Fibroblast of skin of scalp (primary cell): Measurements from ENCODE around the gene KRT37.
"Not testable (repeated sequence)": the region's sequence is repeated elsewhere in the genome, so short reads cannot be mapped to it uniquely, and the experiment has no call there.

Experiments
- DNase-seq: peaks from one replicate; pipeline ENCODE4 v3.0.0-alpha.2; 2013

The KRT37 gene

DNA sequence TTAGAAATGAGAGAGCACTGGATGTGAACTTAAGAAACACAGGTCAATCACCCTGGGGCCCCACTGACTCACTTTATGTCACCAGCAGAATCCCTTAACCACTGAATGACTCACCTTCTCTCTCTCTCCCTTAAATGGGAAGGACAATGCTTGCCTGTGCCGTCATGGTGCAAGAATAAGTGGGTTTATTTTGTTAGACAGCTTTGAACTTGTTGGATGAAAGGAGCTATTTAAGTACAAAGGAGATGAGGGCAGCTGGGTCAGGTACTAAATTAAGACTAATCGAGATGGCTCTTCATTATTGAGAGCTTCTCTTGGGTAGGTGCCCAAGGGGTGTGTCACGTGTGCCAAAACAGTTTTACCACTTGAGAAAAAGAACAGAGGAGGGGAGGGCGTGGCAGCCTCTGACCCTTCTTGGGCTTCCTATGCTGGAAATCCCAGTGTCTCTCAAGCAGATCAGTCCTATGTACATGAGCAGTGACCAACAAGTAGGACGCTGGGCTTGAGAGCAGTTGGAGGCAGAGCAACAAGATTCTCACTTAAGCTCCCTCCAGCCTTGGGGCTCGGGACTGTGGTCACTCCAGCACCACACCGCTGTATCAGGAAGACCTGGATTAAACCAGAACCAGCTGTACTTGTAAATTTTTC lies 20.2 kb downstream of the KRT37 start:
- peak; percentile 94 for DNase-seq

DNA sequence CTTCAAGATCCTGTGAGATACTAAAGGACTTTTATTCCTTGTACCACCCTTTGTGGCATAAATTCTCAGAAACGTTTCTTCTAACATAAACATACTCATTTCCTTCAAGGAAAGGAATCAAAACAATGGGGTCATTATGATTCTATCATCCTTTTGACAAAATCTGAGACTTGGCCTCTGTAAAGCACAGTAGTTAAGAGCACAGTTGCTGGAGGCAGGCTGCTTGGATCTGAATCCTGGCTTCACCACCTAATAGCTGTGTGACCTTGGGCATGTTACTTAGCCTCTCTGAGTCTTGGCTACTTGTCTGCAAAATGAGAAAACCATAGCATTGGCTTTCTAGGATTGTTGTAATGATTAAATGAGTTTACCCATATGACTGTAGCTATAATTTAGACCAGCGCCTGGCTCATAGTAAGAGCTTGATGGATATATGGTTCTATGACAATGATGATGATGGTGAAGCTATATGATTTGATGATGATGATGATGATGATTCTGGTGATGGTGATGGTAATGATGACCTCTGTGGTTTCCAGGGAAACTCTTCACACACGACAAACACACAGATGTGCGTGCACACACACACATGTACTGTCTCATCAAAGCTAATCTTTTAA lies 20.9 kb downstream of the KRT37 start:
- DNase-seq, result no peak

DNA sequence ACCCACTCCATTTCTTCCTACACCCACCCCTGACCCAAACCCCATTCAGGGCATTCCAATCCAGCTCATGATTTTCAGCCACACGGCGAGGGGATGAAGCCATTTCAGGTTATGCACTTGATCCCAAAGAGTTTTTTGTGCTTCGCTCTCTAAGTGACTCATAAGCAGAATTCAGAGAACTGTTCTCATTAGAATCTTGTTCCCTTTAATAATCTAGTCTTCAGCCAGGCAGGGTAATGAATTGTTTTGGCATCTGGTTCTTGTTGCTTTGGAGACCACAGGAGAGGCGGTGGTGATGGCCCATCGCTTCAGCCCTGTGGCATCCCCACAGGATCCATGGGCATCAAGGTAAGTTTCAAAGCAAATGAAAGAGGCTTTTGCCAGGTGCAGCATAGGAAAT lies 22.2 kb downstream of the KRT37 start:
- peak; percentile 37 for DNase-seq

GRCh38 chr17:41396996-41397660 lies 27.3 kb downstream of the KRT37 start, which contains the start of gene KRT31:
TSS of gene KRT31 (minus strand) at chr17:41397608. CDS start at chr17:41397539, 69 bp downstream.
- DNase-seq, result no peak

DNA sequence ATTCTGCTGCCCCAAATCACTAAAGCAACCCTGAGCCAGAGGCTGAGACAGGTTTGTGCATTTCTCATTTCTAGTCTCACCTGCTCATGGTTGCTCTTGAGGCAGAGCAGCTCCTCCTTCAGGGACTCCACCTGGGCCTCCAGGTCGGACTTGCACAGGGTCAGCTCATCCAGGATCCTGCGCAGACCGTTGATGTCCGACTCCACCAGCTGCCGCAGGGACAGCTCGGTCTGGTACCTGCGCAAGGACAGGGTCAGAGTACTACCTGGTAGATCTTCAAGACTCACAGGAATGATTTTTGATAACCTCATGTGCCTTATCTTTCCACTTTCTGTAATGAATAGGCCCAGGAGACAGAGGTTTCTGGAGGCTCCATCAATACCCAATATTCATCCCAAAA lies 28.0 kb downstream of the KRT37 start:
- no peak for DNase-seq

DNA sequence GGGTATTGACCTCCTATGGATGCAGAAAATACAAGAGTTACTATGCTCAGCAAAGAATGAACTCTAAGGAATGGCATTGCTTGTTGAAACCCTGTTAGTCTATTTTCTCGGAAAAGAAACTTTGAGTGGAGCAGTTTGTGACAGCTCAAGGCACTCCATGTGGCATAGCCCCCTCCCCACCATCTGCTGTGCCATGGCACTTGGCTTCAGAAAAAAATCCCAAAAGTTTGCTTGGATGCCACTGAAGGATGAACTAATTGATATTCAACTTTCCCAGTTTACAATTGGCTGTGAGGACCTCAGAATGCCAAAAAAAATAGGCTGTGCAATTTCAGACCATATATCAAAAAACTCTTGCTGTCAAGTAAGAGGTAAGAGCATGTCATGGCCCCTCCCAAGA lies 28.8 kb downstream of the KRT37 start:
- no peak for DNase-seq

DNA sequence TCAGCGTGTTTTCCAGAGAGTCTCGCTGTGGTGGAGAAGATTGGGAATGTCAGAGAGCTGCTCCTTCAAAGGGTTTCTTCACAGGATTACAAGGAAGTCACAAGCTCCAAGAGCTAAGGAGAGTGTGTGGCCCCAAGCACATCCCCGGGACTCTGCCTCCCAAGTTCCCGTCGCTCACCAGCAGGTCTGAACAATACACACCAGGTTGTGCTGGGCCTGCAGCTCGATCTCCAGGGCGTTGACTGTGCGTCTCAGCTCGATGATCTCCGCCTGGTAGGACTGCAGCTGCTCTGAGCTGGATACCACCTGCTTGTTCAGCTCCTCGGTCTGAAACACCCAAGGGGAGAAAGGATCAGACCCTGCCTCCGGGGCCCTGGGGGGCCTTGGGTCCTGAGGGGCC lies 29.3 kb downstream of the KRT37 start:
- not testable (repeated sequence) for DNase-seq

- DNase-seq, result no peak
Measured at GRCh38 chr17:41394254-41394996, 30.0 kb downstream of the KRT37 start.

GRCh38 chr17:41393826-41394225 lies 30.6 kb downstream of the KRT37 start:
- DNase-seq, result no peak

- DNase-seq, result no peak
Measured at GRCh38 chr17:41393294-41393693, 31.1 kb downstream of the KRT37 start.

DNA sequence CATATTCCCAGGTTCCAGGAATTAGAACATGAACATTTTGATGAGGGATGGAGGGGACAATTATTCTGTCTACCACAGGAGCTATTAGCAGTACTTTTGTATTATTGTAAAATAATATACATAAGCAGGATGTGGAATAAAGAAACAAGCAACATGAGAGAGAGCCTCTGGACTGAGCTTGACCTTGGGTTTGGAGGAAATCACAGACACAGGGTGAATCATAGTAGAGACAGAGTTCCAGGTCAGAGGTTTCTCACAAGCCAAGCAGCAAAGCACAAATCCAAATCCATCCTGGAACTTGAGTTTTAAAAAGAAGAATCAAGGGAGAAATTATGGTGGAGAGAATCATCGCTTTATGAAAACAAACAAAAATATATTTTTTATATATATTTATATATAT lies 32.1 kb downstream of the KRT37 start:
- no peak for DNase-seq

DNA sequence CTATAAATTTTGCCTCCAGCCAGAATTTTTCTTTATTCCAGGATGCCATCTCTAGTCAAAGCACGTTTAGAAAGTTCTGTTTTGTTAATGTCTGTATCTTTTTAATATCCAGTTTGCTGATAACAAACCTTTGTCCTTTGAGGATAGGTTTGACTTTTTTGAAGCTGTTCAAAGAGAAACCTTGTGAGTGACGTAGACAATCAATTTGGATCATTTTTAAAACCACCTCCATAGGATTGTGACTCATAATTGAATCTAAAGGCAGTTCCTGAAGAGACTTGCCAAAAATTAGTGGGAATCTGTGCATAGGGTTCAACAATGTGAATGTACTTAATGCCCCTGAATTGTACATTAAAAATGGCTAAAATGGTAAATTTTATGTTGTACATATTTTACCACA lies 32.9 kb downstream of the KRT37 start:
- DNase-seq, result no peak

DNA sequence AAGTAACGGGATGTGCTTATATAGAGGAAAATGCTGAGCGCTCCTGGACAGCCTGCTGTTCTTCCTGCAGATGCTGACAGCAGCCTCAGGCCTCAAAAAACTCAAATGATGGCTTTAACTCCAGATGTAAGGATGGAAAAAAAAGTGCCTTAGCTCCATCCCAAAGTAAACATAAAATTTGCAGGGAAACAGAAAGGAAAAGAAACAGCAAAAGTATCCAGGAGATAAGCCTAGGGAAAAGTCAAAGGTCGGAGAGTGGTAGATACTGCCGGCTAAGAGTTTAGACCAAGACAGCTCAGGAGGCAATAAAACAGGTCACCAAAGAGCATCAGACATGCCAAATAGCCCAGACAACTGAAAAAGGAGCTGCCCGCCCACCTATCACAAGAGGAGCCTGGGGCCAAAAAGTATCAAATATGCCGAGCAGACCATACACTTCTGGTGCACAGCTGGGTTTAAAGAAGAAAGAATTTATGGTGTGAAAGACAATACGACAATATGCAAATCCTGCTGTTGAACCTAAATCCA lies 33.9 kb downstream of the KRT37 start:
- no peak for DNase-seq

DNA sequence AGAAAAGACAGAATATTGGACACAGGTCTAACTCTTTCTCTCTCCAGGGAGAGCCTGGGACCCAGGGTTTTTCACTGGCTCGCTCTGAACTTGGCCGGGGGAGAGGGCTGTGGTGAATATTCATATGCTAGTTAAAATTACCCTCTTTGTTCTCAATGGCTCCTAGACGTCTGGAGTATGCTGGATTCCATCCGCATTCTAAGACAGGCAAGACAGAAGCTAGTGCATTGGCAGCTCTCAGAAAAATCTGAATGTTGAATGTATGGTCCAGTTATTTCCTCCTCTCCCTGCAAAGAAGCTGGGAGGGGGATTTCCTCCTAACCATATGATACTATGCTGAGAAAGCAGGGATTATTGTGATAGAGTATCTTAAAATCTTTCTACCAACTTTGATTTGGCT lies 36.7 kb downstream of the KRT37 start:
- no peak for DNase-seq

DNA sequence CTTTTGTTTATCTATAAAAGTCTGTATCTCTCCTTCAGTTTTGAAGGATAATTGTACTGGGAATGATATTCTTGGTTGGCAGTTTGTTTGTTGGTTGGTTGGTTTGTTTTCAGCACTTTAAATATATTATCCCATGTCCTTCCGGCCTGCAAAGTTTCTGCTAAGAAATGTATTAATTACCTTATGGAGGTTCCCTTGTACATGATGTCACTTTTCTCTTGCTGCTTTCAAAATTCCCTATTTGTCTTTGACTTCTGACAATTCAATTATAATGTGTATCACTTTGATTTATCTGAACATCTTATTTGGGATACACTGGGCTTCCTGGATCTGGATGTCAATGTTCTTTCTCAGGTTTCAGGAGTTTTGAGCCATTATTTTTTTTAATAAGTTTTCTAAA lies 38.2 kb downstream of the KRT37 start:
- no peak for DNase-seq

DNA sequence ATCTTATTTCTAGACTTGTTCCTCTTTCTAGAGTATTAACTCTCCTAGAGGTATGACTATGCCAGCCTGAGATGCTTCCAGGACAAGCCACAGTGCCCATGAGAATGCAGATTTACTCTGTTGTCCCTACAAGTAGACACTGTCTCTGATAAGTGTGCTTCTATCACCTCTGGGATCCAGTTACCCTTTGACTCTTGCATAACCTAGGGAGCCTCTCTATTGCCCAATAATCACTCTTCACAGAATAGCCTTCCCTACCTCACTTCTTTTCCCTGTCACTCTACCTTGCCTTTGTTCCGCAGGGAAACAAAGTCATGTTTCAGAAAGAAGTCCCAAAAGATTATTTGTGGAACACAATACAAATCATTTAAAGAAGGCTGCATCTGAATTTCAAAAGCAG lies 40.7 kb downstream of the KRT37 start:
- no peak for DNase-seq

GRCh38 chr17:41382394-41382793 lies 42.0 kb downstream of the KRT37 start:
- peak; percentile 88 for DNase-seq

DNA sequence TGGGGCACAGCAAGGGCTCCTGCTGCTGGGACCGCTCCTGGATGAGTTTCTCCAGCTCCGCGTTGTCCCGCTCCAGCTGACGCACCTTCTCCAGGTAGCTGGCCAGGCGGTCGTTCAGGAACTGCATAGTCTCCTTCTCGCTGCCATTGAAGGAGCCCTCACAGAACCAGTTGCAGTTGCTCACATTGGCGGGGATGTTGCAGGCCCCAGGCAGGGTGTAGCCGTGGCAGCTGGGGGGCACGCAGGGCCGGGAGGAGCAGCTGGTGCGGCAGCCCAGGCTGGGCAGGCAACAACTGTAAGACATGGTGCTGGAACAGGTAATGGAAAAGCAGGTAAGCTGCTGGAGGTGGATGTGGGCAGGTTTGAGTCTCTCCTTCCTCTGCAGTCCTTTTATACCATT lies 42.4 kb downstream of the KRT37 start, which contains the start of gene KRT34:
Gene KRT34, minus strand, starts transcription at position 364 of the 400 bp plus-strand sequence. Its CDS starts 60 bp downstream, at position 304.
- DNase-seq, result not testable (repeated sequence)

GRCh38 chr17:41380091-41380490 lies 44.3 kb downstream of the KRT37 start:
- DNase-seq, result peak; percentile 90

DNA sequence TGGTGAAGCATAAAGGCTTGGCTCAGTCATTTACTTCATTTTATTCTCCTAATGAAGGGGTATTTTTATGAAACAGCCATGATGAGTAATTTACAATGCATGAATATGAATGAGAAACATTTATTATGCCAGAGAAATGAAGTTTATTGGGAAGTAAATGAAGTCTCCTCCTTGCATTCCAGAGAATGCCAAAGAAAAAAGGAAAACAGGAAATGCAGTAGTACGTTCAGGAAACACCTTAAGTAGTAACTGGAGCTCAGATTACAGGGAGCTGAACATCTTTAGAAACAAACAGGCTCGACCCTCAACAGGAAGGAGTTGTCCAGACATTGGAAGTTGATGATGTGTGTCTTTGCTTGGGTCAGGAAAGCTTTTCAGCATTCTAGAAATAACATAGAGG lies 46.8 kb downstream of the KRT37 start:
- no peak for DNase-seq
